Measurements from ENCODE around the gene C1orf74.
A peak's percentile ranks its signal among the peaks of the same experiment; 100 is the strongest.

C1orf74 gene

DNA sequence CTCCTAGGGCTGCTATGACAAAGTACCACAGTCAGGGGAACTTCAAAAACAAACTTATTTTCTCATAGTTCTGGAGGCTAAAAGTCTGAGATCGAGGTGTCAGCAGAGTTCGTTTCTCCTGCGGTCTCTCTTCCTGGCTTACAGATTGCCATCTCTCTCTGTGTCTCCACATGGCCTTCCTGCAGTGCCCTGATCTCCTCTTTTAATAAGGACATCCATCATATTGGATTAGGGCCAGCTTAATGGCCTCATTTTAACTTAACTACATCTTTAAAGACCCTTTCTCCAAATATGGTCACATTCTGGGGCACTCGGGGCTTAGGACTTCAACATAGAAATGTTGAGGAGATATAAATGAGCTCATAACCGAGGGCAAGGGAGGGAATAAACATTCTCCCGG lies 12.2 kb downstream of the C1orf74 start:
- Histone ChIP-seq H3K9me2 (replicated peaks; ENCODE audit: low read depth, low read length) (no peaks in the 10 kb centered on the region), H4K20me1 (ENCODE audit: insufficient read depth, low read length, poor library complexity, severe bottlenecking) (peaks cover 5% of the 10 kb centered on the region), H3K27me3 (ENCODE audit: insufficient read depth, low read length, poor library complexity, severe bottlenecking) (no peaks in the 10 kb centered on the region), H3K9me3 (ENCODE audit: insufficient read depth, low read depth, low read length) (no peaks in the 10 kb centered on the region), H3K36me3 (ENCODE audit: insufficient read depth, low read length) (peaks cover 33% of the 10 kb centered on the region), H3K4me1 (ENCODE audit: insufficient read depth, low read length, poor library complexity, severe bottlenecking) (peaks cover 28% of the 10 kb centered on the region), H3K79me2 (ENCODE audit: insufficient read depth, low read length) (peaks cover 25% of the 10 kb centered on the region), H2AFZ (ENCODE audit: low read length) (no peak overlapping the region), H3K4me2 (ENCODE audit: low read depth, low read length, poor library complexity, severe bottlenecking) (no peak overlapping the region), H3K9ac (ENCODE audit: low read depth, low read length, poor library complexity, severe bottlenecking) (no peak overlapping the region), H3F3A (ENCODE audit: low read depth) (peaks cover 23% of the 10 kb centered on the region), H3K4me3 (ENCODE audit: low read length, poor library complexity, severe bottlenecking) (no peak overlapping the region)
- TF ChIP-seq, protein P1, sequence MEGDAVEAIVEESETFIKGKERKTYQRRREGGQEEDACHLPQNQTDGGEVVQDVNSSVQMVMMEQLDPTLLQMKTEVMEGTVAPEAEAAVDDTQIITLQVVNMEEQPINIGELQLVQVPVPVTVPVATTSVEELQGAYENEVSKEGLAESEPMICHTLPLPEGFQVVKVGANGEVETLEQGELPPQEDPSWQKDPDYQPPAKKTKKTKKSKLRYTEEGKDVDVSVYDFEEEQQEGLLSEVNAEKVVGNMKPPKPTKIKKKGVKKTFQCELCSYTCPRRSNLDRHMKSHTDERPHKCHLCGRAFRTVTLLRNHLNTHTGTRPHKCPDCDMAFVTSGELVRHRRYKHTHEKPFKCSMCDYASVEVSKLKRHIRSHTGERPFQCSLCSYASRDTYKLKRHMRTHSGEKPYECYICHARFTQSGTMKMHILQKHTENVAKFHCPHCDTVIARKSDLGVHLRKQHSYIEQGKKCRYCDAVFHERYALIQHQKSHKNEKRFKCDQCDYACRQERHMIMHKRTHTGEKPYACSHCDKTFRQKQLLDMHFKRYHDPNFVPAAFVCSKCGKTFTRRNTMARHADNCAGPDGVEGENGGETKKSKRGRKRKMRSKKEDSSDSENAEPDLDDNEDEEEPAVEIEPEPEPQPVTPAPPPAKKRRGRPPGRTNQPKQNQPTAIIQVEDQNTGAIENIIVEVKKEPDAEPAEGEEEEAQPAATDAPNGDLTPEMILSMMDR (conservative IDR thresholded peaks at IDR 0.05; ENCODE audit: low read length): no peak
- no peak for TF ChIP-seq EZH2phosphoT487 (IDR thresholded peaks at IDR 0.05; ENCODE audit: borderline replicate concordance)

DNA sequence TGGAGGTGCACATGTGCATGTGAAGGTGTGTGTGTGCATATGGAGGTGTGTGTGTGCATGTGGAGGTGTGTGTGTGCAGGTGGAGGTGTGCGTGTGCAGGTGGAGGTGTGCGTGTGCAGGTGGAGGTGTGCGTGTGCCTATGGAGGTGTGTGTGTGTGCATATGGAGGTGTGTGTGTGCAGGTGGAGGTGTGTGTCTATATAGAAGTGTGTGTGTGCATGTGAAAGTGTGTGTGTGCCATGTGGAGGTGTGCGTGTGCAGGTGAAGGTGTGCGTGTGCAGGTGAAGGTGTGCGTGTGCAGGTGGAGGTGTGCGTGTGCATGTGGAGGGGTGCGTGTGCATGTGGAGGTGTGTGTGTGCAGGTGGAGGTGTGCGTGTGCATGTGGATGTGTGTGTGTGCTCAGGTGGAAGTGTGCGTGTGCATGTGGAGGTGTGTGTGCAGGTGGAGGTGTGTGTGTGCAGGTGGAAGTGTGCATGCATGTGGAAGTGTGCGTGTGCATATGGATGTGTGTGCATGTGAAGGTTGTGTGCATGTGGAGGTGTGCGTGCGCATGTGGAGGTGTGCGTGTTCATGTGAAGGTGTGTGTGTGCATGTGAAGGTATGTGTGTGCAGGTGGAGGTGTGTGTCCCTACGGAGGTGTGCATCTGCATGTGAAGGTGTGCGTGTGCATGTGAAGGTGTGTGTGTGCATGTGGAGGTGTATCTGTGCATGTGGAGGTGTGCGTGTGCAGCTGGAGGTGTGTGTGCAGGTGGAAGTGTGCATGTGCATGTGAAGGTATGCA lies 13.5 kb downstream of the C1orf74 start:
- peaks cover 38% of the 10 kb centered on the region for H3K4me1 ChIP-seq (ENCODE audit: insufficient read depth, low read length, poor library complexity, severe bottlenecking)
- peak overlapping the region; percentile 89 for H3K4me3 ChIP-seq (ENCODE audit: low read length, poor library complexity, severe bottlenecking)
- H3K9me3 ChIP-seq (ENCODE audit: insufficient read depth, low read depth, low read length): no peaks in the 10 kb centered on the region
- peaks cover 5% of the 10 kb centered on the region for H4K20me1 ChIP-seq (ENCODE audit: insufficient read depth, low read length, poor library complexity, severe bottlenecking)
- TF ChIP-seq EZH2phosphoT487 (IDR thresholded peaks at IDR 0.05; ENCODE audit: borderline replicate concordance): no peak
- TF ChIP-seq, protein P1 (conservative IDR thresholded peaks at IDR 0.05; ENCODE audit: low read length): no peak
- no peak overlapping the region for H2AFZ ChIP-seq (ENCODE audit: low read length)
- H3K27me3 ChIP-seq (ENCODE audit: insufficient read depth, low read length, poor library complexity, severe bottlenecking): no peaks in the 10 kb centered on the region
- H3K79me2 ChIP-seq (ENCODE audit: insufficient read depth, low read length): peaks cover 25% of the 10 kb centered on the region
- peaks cover 23% of the 10 kb centered on the region for H3F3A ChIP-seq (ENCODE audit: low read depth)
- peak overlapping the region; percentile 99 for H3K4me2 ChIP-seq (ENCODE audit: low read depth, low read length, poor library complexity, severe bottlenecking)
- no peak overlapping the region for H3K9ac ChIP-seq (ENCODE audit: low read depth, low read length, poor library complexity, severe bottlenecking)
- H3K36me3 ChIP-seq (ENCODE audit: insufficient read depth, low read length): peaks cover 21% of the 10 kb centered on the region
- H3K9me2 ChIP-seq (replicated peaks; ENCODE audit: low read depth, low read length): no peaks in the 10 kb centered on the region

DNA sequence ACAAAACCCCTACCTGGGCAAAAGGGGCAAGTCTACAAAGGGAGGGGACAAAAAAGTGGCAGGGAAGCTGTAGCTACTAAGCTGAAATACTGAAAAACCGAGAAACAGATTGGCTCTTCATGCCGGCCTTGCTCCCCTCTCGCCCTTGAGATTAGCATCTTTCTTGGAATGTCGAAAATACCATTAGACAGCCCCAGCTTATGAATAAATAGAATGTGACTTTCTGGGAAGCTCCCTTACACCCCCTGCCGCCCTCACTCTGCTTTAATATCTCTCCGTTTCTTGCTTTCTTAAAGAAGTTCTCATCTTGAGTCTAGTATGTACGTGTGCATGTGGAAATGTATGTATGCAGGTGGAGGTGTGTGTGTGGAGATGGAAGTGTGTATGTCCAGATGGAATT lies 14.4 kb downstream of the C1orf74 start:
- peaks cover 13% of the 10 kb centered on the region; the same call in 1 of the 2 replicates for H3K36me3 ChIP-seq (ENCODE audit: insufficient read depth, low read length)
- H4K20me1 ChIP-seq (ENCODE audit: insufficient read depth, low read length, poor library complexity, severe bottlenecking): peaks cover 5% of the 10 kb centered on the region
- peak overlapping the region; percentile 89 for H3K4me3 ChIP-seq (ENCODE audit: low read length, poor library complexity, severe bottlenecking)
- H3K79me2 ChIP-seq (ENCODE audit: insufficient read depth, low read length): peaks cover 25% of the 10 kb centered on the region
- peak overlapping the region; percentile 99 for H3K4me2 ChIP-seq (ENCODE audit: low read depth, low read length, poor library complexity, severe bottlenecking)
- peaks cover 23% of the 10 kb centered on the region for H3F3A ChIP-seq (ENCODE audit: low read depth)
- H3K4me1 ChIP-seq (ENCODE audit: insufficient read depth, low read length, poor library complexity, severe bottlenecking): peaks cover 38% of the 10 kb centered on the region
- peak overlapping the region; percentile 94 for H3K9ac ChIP-seq (ENCODE audit: low read depth, low read length, poor library complexity, severe bottlenecking)
- no peaks in the 10 kb centered on the region for H3K9me2 ChIP-seq (replicated peaks; ENCODE audit: low read depth, low read length)
- no peaks in the 10 kb centered on the region for H3K9me3 ChIP-seq (ENCODE audit: insufficient read depth, low read depth, low read length)
- H3K27me3 ChIP-seq (ENCODE audit: insufficient read depth, low read length, poor library complexity, severe bottlenecking): no peaks in the 10 kb centered on the region
- no peak for TF ChIP-seq EZH2phosphoT487 (IDR thresholded peaks at IDR 0.05; ENCODE audit: borderline replicate concordance)
- TF ChIP-seq, protein P1 (conservative IDR thresholded peaks at IDR 0.05; ENCODE audit: low read length): peak; percentile 30
- H2AFZ ChIP-seq (ENCODE audit: low read length): no peak overlapping the region

Data from Loucy (cell line).